Naive B cell (primary cell): ENCODE data around the gene PLSCR3. TPM values are rescaled to one million over a fixed set of nuclear protein-coding genes. Genes with fewer than 3 reads are reported as not detected.

ENCODE experiments used
- ATAC-seq, 2 donors: fragments of 150-1000 bp; cut with Tn5 transposase; 2 replicates each; pipeline ENCODE4 v1.10.0; 2021; ENCODE audit warnings: low read depth in 2 of 2, mild to moderate bottlenecking in 2 of 2, moderate library complexity in 2 of 2
- DNase-seq: peaks from one replicate; pipeline ENCODE4 v3.0.0; 2022
- H3K27ac Mint-ChIP-seq, 6 donors: one replicate each; pipeline ENCODE4 v1.8.0; 2020 to 2022; ENCODE audit warnings: mild to moderate bottlenecking in 6 of 6, mixed read lengths in 6 of 6, moderate library complexity in 5 of 6, inconsistent platforms in 2 of 6
- H3K27me3 Mint-ChIP-seq, 3 donors: one replicate each; pipeline ENCODE4 v1.8.0; 2021 to 2022; ENCODE audit warnings: mixed read lengths in 3 of 3, mild to moderate bottlenecking in 1 of 3
- H3K36me3 Mint-ChIP-seq, 2 donors: one replicate each; pipeline ENCODE4 v1.8.0; 2020 to 2022; ENCODE audit warnings: mixed read lengths in 2 of 2, inconsistent platforms in 1 of 2, mild to moderate bottlenecking in 1 of 2
- H3K4me1 Mint-ChIP-seq, 3 donors: one replicate each; pipeline ENCODE4 v1.8.0; 2020 to 2022; ENCODE audit warnings: mixed read lengths in 3 of 3, inconsistent platforms in 1 of 3, mild to moderate bottlenecking in 1 of 3, moderate library complexity in 1 of 3
- H3K4me3 Mint-ChIP-seq, 8 donors: one replicate each; pipeline ENCODE4 v1.8.0; 2020 to 2022; ENCODE audit warnings: mild to moderate bottlenecking in 8 of 8, mixed read lengths in 8 of 8, moderate library complexity in 8 of 8, inconsistent platforms in 2 of 8
- H3K9me3 Mint-ChIP-seq, 7 donors: one replicate each; pipeline ENCODE4 v1.8.0; 2020 to 2022; ENCODE audit warnings: mixed read lengths in 7 of 7, mild to moderate bottlenecking in 5 of 7, inconsistent platforms in 2 of 7, moderate library complexity in 1 of 7
- polyA plus RNA-seq, 6 donors: library from polyadenylated mRNA; unstranded; fragments of 300-500 nt; fragmentation: Illumina TruSeq; gene quantifications; one replicate each; pipeline ENCODE4 v1.2.3, GENCODE V29; 2021; ENCODE audit warnings: low read depth in 6 of 6

Gene PLSCR3
- polyA plus RNA-seq, 6 donors from 2014 or later, result 43.1 to 73.4 (median 59.1) TPM

GRCh38 chr17:7421186-7421585 is 26.9 kb upstream of the PLSCR3 start:
- Mint-ChIP-seq H3K27me3 (peaks cover 3 to 25% (median 19%) of the 10 kb centered on the region in 3 donors), H3K4me3 (no peak overlapping the region), H3K27ac (no peak overlapping the region), H3K4me1 (no peaks in the 10 kb centered on the region), H3K36me3 (no peaks in the 10 kb centered on the region), H3K9me3 (no peaks in the 10 kb centered on the region)
- no peak for ATAC-seq
- DNase-seq, result no peak

- H3K27me3 Mint-ChIP-seq, result peaks cover 3 to 22% (median 15%) of the 10 kb centered on the region in 3 donors
- H3K27ac Mint-ChIP-seq, result no peak within 1 kb of the TSS
- no peaks in the 10 kb centered on the region for H3K4me1 Mint-ChIP-seq
- H3K9me3 Mint-ChIP-seq, result no peaks in the 10 kb centered on the region
- no peaks in the 10 kb centered on the region for H3K36me3 Mint-ChIP-seq
- DNase-seq (no peak), ATAC-seq (no peak)
- no peak within 1 kb of the TSS for H3K4me3 Mint-ChIP-seq
Measured at GRCh38 chr17:7419819-7420610, 25.7 kb upstream of the PLSCR3 start, which contains the start of gene SPEM1. Gene SPEM1, plus strand, starts transcription at chr17:7420324. Its CDS starts 61 bp downstream, at chr17:7420385.

- H3K36me3 Mint-ChIP-seq, result no peaks in the 10 kb centered on the region
- ATAC-seq (no peak), DNase-seq (no peak)
- no peaks in the 10 kb centered on the region for H3K4me1 Mint-ChIP-seq
- H3K27ac Mint-ChIP-seq, result no peak overlapping the region
- no peaks in the 10 kb centered on the region for H3K9me3 Mint-ChIP-seq
- no peak overlapping the region for H3K4me3 Mint-ChIP-seq
- peaks cover 3 to 17% (median 9%) of the 10 kb centered on the region in 3 donors for H3K27me3 Mint-ChIP-seq
Measured at GRCh38 chr17:7418472-7419152, 24.3 kb upstream of the PLSCR3 start.

- Mint-ChIP-seq H3K9me3 (no peaks in the 10 kb centered on the region), H3K4me1 (no peaks in the 10 kb centered on the region), H3K4me3 (no peak overlapping the region), H3K36me3 (no peaks in the 10 kb centered on the region), H3K27ac (no peak overlapping the region), H3K27me3 (peaks cover 3 to 17% (median 9%) of the 10 kb centered on the region in 3 donors)
- ATAC-seq (no peak), DNase-seq (no peak)
Measured at GRCh38 chr17:7417056-7417655, 22.8 kb upstream of the PLSCR3 start.

GRCh38 chr17:7416323-7416722 is 22.0 kb upstream of the PLSCR3 start:
- no peak for ATAC-seq
- H3K27me3 Mint-ChIP-seq, result peaks cover 3 to 17% (median 9%) of the 10 kb centered on the region in 3 donors
- no peaks in the 10 kb centered on the region for H3K4me1 Mint-ChIP-seq
- H3K36me3 Mint-ChIP-seq, result no peaks in the 10 kb centered on the region
- H3K4me3 Mint-ChIP-seq, result no peak overlapping the region
- H3K27ac Mint-ChIP-seq, result no peak overlapping the region
- no peak for DNase-seq
- H3K9me3 Mint-ChIP-seq, result no peaks in the 10 kb centered on the region

- Mint-ChIP-seq H3K27ac (no peak overlapping the region), H3K27me3 (peaks cover 3 to 17% (median 9%) of the 10 kb centered on the region in 3 donors), H3K9me3 (no peaks in the 10 kb centered on the region), H3K36me3 (no peaks in the 10 kb centered on the region), H3K4me1 (no peaks in the 10 kb centered on the region), H3K4me3 (no peak overlapping the region)
- DNase-seq, result no peak
- no peak for ATAC-seq
Measured at GRCh38 chr17:7415784-7416183, 21.5 kb upstream of the PLSCR3 start.

- no peaks in the 10 kb centered on the region for H3K36me3 Mint-ChIP-seq
- peaks cover 4 to 22% (median 16%) of the 10 kb centered on the region in 3 donors for H3K27me3 Mint-ChIP-seq
- no peak for ATAC-seq
- no peaks in the 10 kb centered on the region for H3K9me3 Mint-ChIP-seq
- H3K4me1 Mint-ChIP-seq, result no peaks in the 10 kb centered on the region
- H3K4me3 Mint-ChIP-seq, result no peak overlapping the region
- H3K27ac Mint-ChIP-seq, result no peak overlapping the region
- DNase-seq, result no peak
Measured at GRCh38 chr17:7414837-7415236, 20.5 kb upstream of the PLSCR3 start.

- Mint-ChIP-seq H3K36me3 (no peaks in the 10 kb centered on the region), H3K27ac (no peak overlapping the region), H3K27me3 (peaks cover 14 to 22% (median 20%) of the 10 kb centered on the region in 3 donors), H3K4me1 (peaks cover 0 to 3% (median 0%) of the 10 kb centered on the region in 3 donors), H3K4me3 (no peak overlapping the region), H3K9me3 (no peaks in the 10 kb centered on the region)
- no peak for ATAC-seq
- DNase-seq, result no peak
Measured at GRCh38 chr17:7413346-7413985, 19.1 kb upstream of the PLSCR3 start.

- no peak for ATAC-seq
- no peak overlapping the region for H3K27ac Mint-ChIP-seq
- no peak overlapping the region for H3K4me3 Mint-ChIP-seq
- no peaks in the 10 kb centered on the region for H3K9me3 Mint-ChIP-seq
- H3K4me1 Mint-ChIP-seq, result peaks cover 0 to 8% (median 3%) of the 10 kb centered on the region in 3 donors
- DNase-seq, result no peak
- no peaks in the 10 kb centered on the region for H3K36me3 Mint-ChIP-seq
- H3K27me3 Mint-ChIP-seq, result peaks cover 10 to 27% (median 20%) of the 10 kb centered on the region in 3 donors
Measured at GRCh38 chr17:7411427-7411750, 17.1 kb upstream of the PLSCR3 start.

GRCh38 chr17:7410634-7411426 is 16.5 kb upstream of the PLSCR3 start:
- DNase-seq (no peak), ATAC-seq (no peak)
- Mint-ChIP-seq H3K4me3 (no peak overlapping the region), H3K27me3 (peaks cover 14 to 31% (median 25%) of the 10 kb centered on the region in 3 donors), H3K27ac (no peak overlapping the region), H3K36me3 (no peaks in the 10 kb centered on the region), H3K9me3 (no peaks in the 10 kb centered on the region), H3K4me1 (peaks cover 2 to 12% (median 6%) of the 10 kb centered on the region in 3 donors)

- Mint-ChIP-seq H3K36me3 (no peaks in the 10 kb centered on the region), H3K4me1 (peaks cover 3 to 21% (median 11%) of the 10 kb centered on the region in 3 donors), H3K4me3 (peak overlapping the region in 1 of 8 donors; percentile 11), H3K27ac (peak overlapping the region in 1 of 6 donors; percentile 59), H3K9me3 (no peaks in the 10 kb centered on the region), H3K27me3 (peaks cover 16 to 35% (median 32%) of the 10 kb centered on the region in 3 donors)
- no peak for ATAC-seq
- no peak for DNase-seq
Measured at GRCh38 chr17:7409716-7410115, 15.4 kb upstream of the PLSCR3 start.

- ATAC-seq, result no peak
- no peak for DNase-seq
- no peak overlapping the region for H3K27ac Mint-ChIP-seq
- H3K4me3 Mint-ChIP-seq, result peak overlapping the region in 2 of 8 donors; percentile 30 to 34
- peaks cover 7 to 28% (median 11%) of the 10 kb centered on the region in 3 donors for H3K4me1 Mint-ChIP-seq
- peaks cover 16 to 35% (median 32%) of the 10 kb centered on the region in 3 donors for H3K27me3 Mint-ChIP-seq
- H3K9me3 Mint-ChIP-seq, result no peaks in the 10 kb centered on the region
- H3K36me3 Mint-ChIP-seq, result no peaks in the 10 kb centered on the region
Measured at GRCh38 chr17:7408863-7409262, 14.5 kb upstream of the PLSCR3 start.
